Thoracic aorta (tissue), 2 donors: ENCODE results near the gene PPEF2. TPM values are rescaled to one million over a fixed set of nuclear protein-coding genes. Genes with fewer than 3 reads are reported as not detected.
"Not testable (repeated sequence)": the region's sequence is repeated elsewhere in the genome, so short reads cannot be mapped to it uniquely, and the experiment has no call there.

Source experiments
- ATAC-seq: fragments of 150-250 bp; one replicate; pipeline ENCODE4 v1.8.0; 2017; ENCODE audit warnings: low read depth; ENCODE audit not compliant: insufficient number of reproducible peaks, low FRiP score
- DNase-seq: peaks from one replicate; pipeline ENCODE4 v3.0.0-alpha.2; 2020; ENCODE audit warnings: low spot score
- H3K27ac ChIP-seq, 2 donors: fragments of 200-600 bp; sonication (generic); 1 replicate in 1 of 2; 2 replicates in 1 of 2; pipeline ENCODE4 v1.5.1; 2016; ENCODE audit warnings: mild to moderate bottlenecking in 2 of 2, moderate library complexity in 2 of 2
- H3K27me3 ChIP-seq: fragments of 200-600 bp; sonication (generic); replicated peaks from 2 replicates; pipeline ENCODE4 v1.6.0; 2016; ENCODE audit warnings: mild to moderate bottlenecking; ENCODE audit not compliant: insufficient read depth
- H3K36me3 ChIP-seq: fragments of 200-600 bp; sonication (generic); one replicate; pipeline ENCODE4 v1.5.1; 2016
- H3K4me1 ChIP-seq, 2 donors: fragments of 200-600 bp; sonication (generic); 1 replicate in 1 of 2; 2 replicates in 1 of 2; pipeline versions ENCODE4 v1.5.1 to v1.6.0; 2016; ENCODE audit warnings: low read depth in 2 of 2, mild to moderate bottlenecking in 1 of 2; ENCODE audit not compliant: control insufficient read depth in 1 of 2
- H3K4me3 ChIP-seq: fragments of 200-600 bp; sonication (generic); 2 replicates; pipeline ENCODE4 v1.5.1; 2016; ENCODE audit warnings: mild to moderate bottlenecking
- H3K9me3 ChIP-seq: fragments of 200-600 bp; sonication (generic); 2 replicates; pipeline ENCODE4 v1.5.1; 2016
- CTCF ChIP-seq: fragments of 200-600 bp; sonication (generic); IDR thresholded peaks from one replicate; pipeline ENCODE4 v1.5.1; 2019; ENCODE audit warnings: antibody characterized with exemption
- total RNA-seq, 2 donors: library from RNA; depleted of rRNA; stranded (reverse); fragments of >200 nt; gene quantifications; one replicate each; pipeline versions ENCODE4 v1.1.0 to v1.2.3, GENCODE V29; 2016

Gene PPEF2
- total RNA-seq, 2 donors from 2014 or later = 0.21 TPM; not detected in 1

DNA sequence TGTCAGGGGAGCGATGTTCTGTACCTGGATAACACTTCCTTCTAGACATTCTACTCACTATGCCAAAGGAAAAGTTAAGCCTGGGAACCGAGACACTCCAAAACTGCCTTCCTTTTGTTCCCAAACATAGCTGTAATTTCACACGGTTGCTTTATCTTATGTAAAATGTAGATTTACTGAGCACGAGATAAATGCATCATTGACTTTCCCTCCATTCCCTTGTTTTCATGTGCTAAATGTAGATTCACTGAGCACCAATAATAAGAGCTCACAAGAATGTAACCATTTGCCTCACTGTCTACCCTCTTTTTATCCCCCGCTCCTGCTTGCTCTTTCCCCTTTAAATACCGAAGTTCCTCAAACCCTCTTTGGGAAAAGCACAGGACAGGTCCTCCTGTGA lies 10.7 kb upstream of the PPEF2 start:
- Histone ChIP-seq H3K27ac (no peak overlapping the region), H3K36me3 (no peaks in the 10 kb centered on the region), H3K27me3 (no peaks in the 10 kb centered on the region), H3K9me3 (no peaks in the 10 kb centered on the region), H3K4me1 (peaks cover 0 to 8% of the 10 kb centered on the region in 2 donors), H3K4me3 (no peak overlapping the region)
- ATAC-seq = no peak
- no peak for DNase-seq
- TF ChIP-seq CTCF = no peak

DNA sequence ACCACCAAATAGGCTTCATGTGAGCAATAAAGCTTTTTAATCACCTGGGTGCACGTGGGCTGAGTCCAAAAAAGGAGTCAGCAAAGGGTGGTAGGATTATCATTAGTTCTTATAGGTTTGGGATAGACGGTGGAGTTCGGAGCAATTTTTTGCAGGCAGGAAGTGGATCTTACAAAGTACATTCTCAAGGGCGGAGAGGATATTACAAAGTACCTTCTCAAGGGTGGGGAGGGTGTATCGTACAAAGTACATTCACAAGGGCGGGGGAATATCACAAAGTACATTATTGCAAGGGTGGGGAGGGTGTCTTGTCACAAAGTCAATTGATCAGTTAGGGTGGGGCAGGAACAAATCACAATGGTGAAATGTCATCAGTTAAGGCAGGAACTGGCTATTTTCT lies 8.6 kb upstream of the PPEF2 start:
- H3K36me3 ChIP-seq, H3K9me3 ChIP-seq, H3K4me1 ChIP-seq, ATAC-seq, H3K27ac ChIP-seq, H3K27me3 ChIP-seq, DNase-seq, H3K4me3 ChIP-seq: not testable (repeated sequence)

- H3K9me3 ChIP-seq = no peaks in the 10 kb centered on the region
- H3K27ac ChIP-seq = no peak overlapping the region
- ATAC-seq (no peak), DNase-seq (no peak)
- H3K27me3 ChIP-seq = no peaks in the 10 kb centered on the region
- H3K4me3 ChIP-seq = no peak overlapping the region
- no peak for TF ChIP-seq CTCF
- H3K36me3 ChIP-seq = no peaks in the 10 kb centered on the region
- no peaks in the 10 kb centered on the region for H3K4me1 ChIP-seq
These were observed 7.2 kb upstream of the PPEF2 start for GRCh38 chr4:75909405-75909804.

DNA sequence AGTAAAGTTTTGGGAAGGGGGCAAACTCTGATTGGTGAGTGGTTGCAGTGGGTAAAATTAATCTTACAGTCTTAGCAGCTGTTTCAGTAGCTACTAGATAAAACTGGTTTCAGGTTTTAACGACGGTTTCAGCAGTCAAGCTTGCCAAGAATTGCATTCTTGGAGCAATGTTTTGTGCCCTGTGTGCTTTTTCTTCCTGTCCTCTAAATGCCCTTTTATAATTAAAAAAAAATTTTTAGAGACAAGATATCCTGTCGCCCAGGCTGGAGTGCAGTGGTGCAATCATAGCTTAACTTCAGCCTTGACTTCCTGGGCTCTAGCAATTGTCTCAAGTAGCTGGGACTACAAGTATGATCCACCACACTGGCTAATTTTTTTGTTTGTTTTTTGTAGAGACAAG lies 6.3 kb upstream of the PPEF2 start:
- H3K27me3 ChIP-seq = no peaks in the 10 kb centered on the region
- no peak for DNase-seq
- no peak for TF ChIP-seq CTCF
- H3K36me3 ChIP-seq = no peaks in the 10 kb centered on the region
- ATAC-seq = no peak
- no peak overlapping the region for H3K4me3 ChIP-seq
- H3K9me3 ChIP-seq = no peaks in the 10 kb centered on the region
- no peaks in the 10 kb centered on the region for H3K4me1 ChIP-seq
- no peak overlapping the region for H3K27ac ChIP-seq

GRCh38 chr4:75907966-75908365 lies 5.7 kb upstream of the PPEF2 start:
- no peaks in the 10 kb centered on the region for H3K4me1 ChIP-seq
- H3K27ac ChIP-seq = no peak overlapping the region
- ATAC-seq (no peak), DNase-seq (no peak)
- H3K36me3 ChIP-seq = no peaks in the 10 kb centered on the region
- H3K4me3 ChIP-seq = no peak overlapping the region
- H3K27me3 ChIP-seq = no peaks in the 10 kb centered on the region
- TF ChIP-seq CTCF = no peak
- H3K9me3 ChIP-seq = no peaks in the 10 kb centered on the region

- Histone ChIP-seq H3K4me3 (no peak overlapping the region), H3K36me3 (no peaks in the 10 kb centered on the region), H3K9me3 (no peaks in the 10 kb centered on the region), H3K4me1 (no peaks in the 10 kb centered on the region), H3K27me3 (no peaks in the 10 kb centered on the region), H3K27ac (no peak overlapping the region)
- no peak for TF ChIP-seq CTCF
- no peak for DNase-seq
- ATAC-seq = no peak
These were observed 1.8 kb upstream of the PPEF2 start for GRCh38 chr4:75904076-75904475.
